NB4 (cell line): ENCODE measurements around the gene CHD9NB.
"Not testable (repeated sequence)": the region's sequence is repeated elsewhere in the genome, so short reads cannot be mapped to it uniquely, and the experiment has no call there.

Experiments used
- DNase-seq: peaks from one replicate; pipeline ENCODE4 v3.0.0; 2010; ENCODE audit warnings: low read depth
- H3K4me3 ChIP-seq: one replicate; pipeline ENCODE4 v1.5.1; 2011; ENCODE audit warnings: mild to moderate bottlenecking, low read depth, low read length, moderate library complexity
- CTCF ChIP-seq: IDR thresholded peaks from one replicate; pipeline ENCODE4 v1.5.1; 2012; ENCODE audit warnings: low read depth, low read length
- MAX ChIP-seq: IDR thresholded peaks from 2 replicates; pipeline ENCODE4 v1.6.1; 2011; ENCODE audit warnings: low read depth, low read length
- MYC ChIP-seq: IDR thresholded peaks from 2 replicates; pipeline ENCODE4 v1.6.1; 2011; ENCODE audit warnings: low read depth, low read length
- POLR2A ChIP-seq: IDR thresholded peaks from 2 replicates; pipeline ENCODE4 v1.6.1; 2011; ENCODE audit warnings: mild to moderate bottlenecking; ENCODE audit not compliant: insufficient read length; ENCODE audit errors: extremely low read depth

Gene CHD9NB

GRCh38 chr16:53048139-53048915 lies 4.4 kb downstream of the CHD9NB start:
- H3K4me3 ChIP-seq: no peak overlapping the region
- no peak for TF ChIP-seq CTCF
- no peak for TF ChIP-seq MYC
- no peak for TF ChIP-seq MAX
- TF ChIP-seq POLR2A: no peak
- DNase-seq: no peak

- not testable (repeated sequence) for DNase-seq, H3K4me3 ChIP-seq
Measured at GRCh38 chr16:53047515-53047914, 5.2 kb downstream of the CHD9NB start.

- H3K4me3 ChIP-seq: no peak overlapping the region
- TF ChIP-seq POLR2A: no peak
- TF ChIP-seq MAX: no peak
- no peak for TF ChIP-seq CTCF
- no peak for TF ChIP-seq MYC
- no peak for DNase-seq
Measured at GRCh38 chr16:53045341-53046220, 7.1 kb downstream of the CHD9NB start.

GRCh38 chr16:53043986-53044601 lies 8.6 kb downstream of the CHD9NB start:
- H3K4me3 ChIP-seq: no peak overlapping the region
- DNase-seq: no peak
- TF ChIP-seq POLR2A (no peak), MYC (no peak), MAX (no peak), CTCF (no peak)

- no peak for DNase-seq
- H3K4me3 ChIP-seq: no peak overlapping the region
- TF ChIP-seq MAX: no peak
- no peak for TF ChIP-seq POLR2A
- TF ChIP-seq CTCF: no peak
- no peak for TF ChIP-seq MYC
Measured at GRCh38 chr16:53043428-53043831, 9.3 kb downstream of the CHD9NB start.

- no peak for DNase-seq
- no peak overlapping the region for H3K4me3 ChIP-seq
- TF ChIP-seq MYC (no peak), POLR2A (no peak), CTCF (no peak), MAX (no peak)
Measured at GRCh38 chr16:53042235-53042701, 10.4 kb downstream of the CHD9NB start.
